DMS53 treated with DMSO at 0.1 percent for 48 hours (cell line): ENCODE measurements around the gene GLRA2.

ENCODE experiments used
- DNase-seq: peaks from one replicate; lab custom pipeline; 2025; ENCODE audit not compliant: unreplicated experiment; lab: John Stamatoyannopoulos, UW

GLRA2 gene

DNA sequence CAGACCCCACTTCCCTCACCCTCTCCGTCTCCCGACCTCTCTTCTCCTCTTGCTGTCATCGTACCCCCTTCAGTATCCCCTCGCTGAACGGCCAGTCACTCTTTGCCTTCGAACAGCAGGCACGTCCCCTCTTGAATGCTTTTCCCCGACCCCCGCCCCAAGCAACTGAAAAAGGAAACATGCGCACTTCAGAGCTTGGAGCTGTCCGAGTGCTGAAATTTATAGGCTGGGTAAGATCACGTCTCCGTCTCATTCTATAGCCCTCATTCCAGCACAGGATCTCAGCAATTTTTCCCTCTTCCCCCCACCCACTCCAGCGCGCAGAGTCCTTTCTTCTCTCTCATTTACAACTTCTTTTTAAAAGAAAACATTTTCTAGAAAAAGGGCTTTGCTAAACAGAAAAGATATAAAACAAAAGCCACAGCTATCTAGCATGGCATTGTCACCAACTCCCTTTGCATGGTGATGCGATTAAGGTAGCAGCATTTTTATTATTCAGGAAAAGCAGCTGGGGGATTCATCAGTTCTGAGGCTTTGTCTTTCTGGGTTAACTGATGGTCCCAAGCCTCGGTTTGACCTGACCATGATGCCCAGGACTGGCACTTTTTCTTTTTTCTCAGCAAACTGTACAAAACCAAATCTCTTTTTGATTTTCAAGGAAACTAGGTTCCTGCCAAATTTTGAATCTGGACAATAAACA is at the start of gene GLRA2:
GLRA2 (plus strand) TSS at position 247 of the 700 bp plus-strand sequence. CDS start 522 bp downstream, outside the sequence.
- peak; percentile 0 for DNase-seq

DNA sequence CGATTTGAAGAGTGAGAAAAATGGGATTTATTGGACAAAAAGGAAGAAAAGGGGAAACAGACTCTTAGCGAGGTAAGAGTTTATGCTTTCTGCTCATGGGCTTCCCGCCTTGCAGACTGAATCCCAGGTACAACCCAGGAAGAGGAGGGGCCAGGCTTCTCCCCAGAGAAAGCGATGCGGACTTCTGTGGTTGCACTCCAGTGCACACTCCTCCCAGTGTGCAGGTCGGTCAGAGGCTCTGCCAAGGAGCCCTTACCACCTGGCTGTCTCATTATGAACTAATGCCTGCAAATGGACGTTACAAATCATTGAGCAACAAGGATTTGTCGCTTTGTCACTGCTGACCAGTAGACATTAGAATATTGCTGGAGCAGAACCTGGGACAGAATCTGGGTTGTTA is 39.9 kb upstream of the GLRA2 start:
- DNase-seq = no peak

DNA sequence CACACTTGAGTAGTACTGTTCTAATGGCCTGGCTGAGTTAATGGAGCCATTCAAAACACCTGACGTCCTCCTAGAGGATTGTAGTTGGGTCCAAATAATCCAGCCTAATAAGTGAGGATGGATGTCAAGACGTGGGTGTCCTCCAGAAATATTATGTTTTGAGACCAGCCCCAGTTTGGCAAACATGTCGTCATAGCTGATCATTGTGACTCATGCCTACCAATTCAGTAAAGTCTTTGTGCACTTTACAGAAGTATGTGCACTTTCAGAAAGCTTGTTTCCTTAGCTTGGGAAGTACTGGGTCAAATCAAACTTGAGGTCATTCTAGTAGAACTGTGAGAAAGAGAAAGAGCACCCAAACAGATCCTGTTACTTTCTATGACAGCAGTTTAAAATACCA is 37.6 kb upstream of the GLRA2 start:
- no peak for DNase-seq

DNA sequence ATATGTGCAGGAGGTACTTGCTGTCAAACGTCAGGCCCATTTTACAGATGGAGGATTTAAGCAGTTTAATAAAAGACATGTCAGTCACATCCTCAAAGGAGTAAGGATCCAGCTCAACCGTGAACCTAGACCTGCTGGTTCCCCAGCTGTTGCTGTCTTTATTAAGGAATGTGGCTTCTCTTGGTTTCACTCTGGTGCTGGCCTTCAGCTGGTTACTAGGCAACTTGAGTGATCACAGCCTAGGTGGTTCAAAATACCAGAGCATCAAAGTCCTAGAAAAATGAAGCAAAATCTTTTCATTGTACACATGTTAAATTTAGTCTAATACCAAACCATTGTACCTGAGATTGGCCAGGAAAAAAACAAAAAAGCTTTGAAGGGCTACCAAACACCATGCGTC is 32.7 kb upstream of the GLRA2 start:
- DNase-seq = no peak

DNA sequence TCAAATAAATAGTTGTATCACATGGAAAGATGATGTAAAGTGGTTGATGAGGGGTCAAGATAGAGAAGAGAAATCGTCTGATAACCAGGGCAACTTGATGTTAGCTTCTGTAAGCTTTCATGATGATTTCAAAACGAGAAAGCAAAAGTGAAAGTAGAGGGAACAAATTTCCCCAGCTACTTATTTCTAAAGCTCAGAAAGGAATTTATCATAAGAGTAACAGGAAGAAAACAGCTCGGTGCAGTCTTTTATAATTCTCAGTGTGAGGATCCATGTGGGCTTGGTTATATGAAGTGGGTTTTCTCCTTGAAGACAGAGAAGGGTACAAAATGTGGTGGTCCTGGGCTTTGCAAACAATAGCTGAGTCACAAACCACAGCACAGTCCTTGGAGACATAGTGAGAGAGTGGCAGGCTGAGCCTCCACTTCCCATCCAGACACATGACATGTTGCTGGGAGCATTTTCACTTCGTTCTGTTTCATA is 32.1 kb upstream of the GLRA2 start:
- DNase-seq = no peak

DNA sequence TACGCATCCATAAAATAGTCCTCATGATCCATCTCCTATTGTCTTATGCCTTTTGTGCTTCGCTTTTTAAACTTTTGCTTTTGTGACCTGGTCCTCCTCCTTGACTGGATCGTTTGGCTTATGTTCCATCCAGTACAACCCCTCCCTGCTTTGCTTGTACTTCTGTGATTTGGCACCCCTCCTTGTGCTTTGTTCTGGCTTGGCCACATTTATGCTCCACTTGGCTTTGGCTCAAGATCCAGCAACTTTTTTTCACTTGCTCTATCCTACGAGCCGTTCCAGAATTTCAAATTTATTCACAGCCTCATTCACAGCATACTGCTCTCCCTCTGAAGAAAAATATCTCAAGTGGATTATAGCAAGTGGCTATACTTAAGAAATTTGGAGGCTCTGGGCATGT is 28.0 kb upstream of the GLRA2 start:
- no peak for DNase-seq

DNA sequence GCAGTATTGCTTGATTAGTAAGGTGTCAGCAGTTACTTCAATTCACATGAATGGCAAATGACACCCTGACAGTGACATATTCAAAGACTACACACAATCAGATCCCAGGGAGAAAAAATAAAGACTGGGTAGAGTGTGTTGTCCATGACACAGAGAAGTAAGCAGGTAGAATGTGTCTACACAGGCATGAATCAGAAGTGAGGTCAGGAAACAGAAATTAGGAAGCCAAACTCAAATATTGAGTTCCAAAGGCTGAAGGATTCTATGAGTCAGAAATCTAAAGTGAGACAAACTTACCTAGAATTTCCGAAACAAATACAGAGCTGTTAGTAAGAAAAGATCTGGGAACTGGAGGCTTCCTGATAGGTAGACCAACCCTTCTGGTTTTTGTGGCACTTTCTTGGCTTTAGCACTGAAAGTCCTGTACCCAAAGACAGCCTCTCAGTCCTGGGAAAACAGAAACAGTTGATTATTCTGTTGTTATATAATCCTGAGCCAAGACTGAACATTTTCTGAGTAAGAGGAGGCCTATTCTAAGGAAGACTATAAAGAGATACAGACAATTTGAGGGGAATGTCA is 24.3 kb upstream of the GLRA2 start:
- no peak for DNase-seq

DNA sequence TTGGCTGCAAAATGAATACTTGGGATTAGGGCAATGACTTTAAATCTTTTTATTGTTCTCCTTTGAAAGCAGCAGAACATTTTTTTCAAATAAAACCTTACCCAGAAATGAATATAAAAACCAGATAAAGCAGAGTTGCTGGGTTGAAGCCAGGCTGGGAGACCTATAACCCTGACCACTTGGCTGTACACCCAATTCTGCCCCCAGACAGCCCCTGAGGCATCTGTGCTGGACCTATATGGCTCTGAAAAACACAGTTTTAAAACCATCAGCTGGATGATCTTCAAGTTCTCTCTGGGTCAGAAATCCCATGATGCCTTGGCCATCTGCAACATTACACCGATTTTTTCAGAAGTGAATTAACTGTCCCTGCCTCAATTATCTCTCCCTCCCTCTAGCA is 23.7 kb upstream of the GLRA2 start:
- DNase-seq = no peak

DNA sequence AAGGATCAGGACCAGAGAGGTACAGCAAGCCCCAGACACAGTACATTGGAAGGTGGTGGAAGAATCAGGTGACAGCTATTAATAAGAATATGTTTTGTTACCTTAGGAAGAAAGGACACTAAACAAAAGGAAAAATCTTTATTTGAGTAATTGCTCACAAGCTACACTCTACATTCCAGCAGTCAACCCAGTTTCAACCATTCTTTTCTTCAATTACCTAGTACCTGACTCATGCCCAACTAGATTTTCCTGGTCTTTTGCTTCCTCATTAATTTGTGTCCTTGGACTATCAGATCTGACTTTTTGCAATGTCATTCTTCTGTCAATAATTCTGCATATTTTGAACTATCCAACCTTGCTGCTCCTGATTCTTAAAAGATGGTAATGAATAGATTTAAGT is 22.5 kb upstream of the GLRA2 start:
- no peak for DNase-seq

DNA sequence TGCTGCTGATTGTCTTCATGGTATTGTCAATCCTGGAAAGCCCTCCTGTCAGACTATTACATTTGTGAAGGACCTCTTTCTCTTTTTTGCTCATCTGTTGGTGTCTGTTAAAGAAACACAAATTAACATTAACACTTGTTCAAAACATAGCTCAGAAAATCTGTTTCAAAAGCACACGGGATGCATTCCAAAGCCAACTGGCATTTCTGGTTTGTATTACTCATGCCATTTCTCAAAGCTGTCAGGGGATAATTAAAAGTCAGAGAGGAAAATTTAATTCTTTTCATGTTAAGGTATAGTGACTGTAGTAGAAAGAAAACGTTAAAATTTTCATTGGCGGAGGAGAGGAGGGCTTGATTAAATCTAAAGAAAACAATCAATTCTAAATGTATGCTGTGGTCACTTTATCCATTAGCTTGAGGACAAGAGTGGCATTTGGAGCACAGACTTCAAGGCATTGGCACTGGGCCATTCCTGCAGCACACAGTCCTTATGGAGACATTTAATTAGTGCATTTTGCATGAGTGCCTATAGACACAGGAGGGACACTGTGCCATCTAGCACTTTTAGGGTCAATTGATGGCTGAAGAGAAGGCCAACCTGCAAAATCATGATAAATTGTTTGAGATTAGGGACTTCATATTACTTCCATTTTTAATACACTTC is 21.2 kb upstream of the GLRA2 start:
- no peak for DNase-seq

DNA sequence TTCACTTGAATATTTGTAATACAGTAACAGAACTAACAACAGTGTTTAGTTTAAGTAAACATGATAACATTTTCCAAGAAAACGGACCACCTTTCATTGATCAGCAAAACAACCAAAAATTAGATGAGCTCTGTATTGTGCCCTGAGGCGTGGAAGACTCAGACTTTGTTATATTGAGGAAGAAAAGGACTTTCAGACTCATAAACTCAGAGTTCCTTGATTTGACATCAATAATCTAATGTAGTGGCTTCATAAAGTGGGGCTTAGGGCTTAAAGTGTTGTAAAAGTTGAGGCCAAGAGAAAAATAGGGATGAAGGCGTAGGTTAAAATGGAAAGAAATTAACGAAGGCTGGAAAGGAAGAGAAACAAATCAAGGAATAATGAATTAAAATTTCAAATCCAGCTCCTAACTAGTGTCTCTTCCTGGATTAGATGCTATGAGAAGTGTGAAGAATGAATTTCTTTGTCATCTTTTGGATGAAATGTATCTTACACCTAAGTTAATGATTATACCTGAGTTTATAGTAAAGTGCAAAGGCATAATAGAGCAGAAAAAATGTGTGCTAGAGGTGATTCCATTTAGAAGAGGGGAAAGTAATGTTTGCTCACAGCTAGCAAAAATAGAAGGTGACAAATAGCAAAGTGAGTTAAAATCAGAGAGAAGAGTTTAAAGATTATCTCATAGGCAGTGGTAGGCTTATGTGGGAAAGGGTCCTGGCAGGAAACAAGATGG is 19.8 kb upstream of the GLRA2 start:
- DNase-seq = no peak

DNA sequence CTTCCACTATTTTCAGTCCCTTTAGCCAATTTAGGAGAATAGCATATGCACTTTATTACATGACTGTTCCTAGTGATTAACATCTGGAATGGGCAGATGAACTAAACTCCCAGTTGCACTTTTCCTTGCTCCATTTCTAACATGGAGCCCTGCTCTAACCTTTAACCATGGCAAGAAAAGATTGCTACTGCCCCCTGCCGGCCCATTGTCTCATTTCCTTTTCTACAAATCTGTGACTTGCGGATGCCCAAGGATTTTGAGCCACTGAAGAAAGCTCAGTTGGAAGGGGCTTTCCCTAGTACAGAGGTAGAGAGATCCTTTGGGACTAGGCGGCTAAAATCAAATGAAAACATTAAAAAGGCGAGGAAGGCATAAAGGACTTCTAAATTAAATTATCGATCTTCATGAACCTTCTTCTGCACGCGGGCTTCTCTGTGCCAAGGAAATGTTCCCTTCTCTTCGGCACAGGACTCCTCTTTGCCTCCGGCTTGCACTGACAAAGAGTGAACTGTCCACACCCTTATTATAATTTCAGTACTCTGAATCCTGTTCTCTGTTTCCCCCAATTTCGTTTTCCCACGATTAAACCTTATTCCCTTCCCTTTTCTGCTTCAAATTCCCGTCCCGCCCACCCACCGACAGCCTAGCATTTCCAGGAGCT is 577 bp upstream of the GLRA2 start:
- peak; percentile 16 for DNase-seq

DNA sequence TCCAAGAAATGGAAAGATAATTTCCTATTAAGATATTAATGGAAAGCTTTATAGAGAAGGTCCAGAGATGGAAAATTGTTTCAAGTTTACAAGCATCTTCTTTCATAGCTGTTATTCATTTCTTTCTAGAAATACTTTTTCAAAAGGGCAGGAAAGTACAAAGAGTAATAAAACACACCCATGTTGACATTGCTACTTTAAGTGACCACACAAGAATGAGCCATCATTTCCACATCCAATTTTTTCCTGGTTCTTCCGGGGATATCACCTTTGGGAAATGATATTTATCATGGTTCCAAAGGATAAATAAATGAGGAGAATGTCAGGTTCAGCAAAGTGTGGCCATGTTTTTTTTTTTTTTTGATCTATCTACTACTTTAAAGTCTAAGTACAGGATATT is 4.5 kb downstream of the GLRA2 start:
- no peak for DNase-seq

DNA sequence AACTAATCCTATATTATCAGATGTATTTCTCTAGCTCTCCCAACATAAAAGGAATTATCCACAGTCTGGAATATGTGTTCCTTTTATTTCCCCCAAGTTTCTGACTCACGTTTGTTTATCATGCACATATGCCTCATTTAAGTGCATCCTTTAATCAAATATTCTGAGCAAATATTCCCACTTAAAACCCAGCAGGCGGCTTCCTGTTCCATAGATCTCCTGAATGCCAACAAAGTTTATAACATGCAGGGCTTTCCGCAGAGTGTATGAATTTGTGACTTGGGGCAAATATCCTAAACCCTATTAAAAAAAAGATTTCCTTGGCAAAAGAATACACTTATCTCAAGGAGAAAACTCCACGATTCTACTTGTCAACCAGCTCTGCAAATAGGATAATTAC is 16.9 kb downstream of the GLRA2 start:
- peak; percentile 32 for DNase-seq

DNA sequence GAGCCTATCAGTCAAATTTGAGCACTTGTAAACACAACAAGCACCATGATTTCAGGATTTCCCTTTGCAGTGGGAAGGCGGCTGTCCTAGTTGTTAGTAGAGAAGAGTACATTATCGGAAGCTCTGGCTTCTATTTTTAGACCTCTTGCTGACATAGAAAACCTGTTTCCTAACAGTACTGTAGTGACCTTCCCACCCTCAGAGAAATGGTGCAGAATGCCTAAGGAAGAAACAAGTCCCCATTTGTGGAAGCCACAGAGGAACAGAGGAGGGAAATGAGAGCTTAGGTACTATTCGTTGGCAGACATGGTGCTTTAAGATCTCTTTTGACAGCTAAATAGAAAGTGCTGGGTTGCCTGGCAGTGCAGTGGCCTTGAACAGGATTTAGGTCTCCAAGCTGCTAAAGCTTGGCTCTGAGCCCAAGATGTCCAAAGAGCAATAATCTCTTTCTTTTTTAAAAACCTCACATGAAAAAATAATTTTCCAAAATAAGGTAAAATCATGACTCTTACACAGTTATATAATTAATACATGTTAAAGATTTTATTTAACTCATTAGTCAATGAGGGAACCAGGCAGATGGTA is 24.9 kb downstream of the GLRA2 start:
- DNase-seq = no peak

DNA sequence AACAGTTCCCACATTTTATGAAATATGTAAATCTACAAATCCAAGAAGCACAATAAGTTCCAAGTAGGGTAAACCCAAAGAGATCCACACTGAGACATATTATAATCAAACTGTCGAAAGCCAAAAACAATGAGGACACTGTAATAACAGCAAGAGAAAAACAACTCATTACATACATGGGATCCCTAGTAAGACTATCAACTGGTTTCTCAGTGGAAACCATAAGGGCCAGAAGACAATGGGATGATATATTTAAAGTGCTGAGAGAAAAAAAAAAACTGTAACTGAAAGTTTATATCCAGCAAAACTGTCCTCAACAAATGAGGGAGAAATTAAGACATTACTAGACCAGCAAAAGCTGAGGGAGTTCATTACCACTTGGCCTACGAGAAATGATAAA is 34.7 kb downstream of the GLRA2 start:
- no peak for DNase-seq

DNA sequence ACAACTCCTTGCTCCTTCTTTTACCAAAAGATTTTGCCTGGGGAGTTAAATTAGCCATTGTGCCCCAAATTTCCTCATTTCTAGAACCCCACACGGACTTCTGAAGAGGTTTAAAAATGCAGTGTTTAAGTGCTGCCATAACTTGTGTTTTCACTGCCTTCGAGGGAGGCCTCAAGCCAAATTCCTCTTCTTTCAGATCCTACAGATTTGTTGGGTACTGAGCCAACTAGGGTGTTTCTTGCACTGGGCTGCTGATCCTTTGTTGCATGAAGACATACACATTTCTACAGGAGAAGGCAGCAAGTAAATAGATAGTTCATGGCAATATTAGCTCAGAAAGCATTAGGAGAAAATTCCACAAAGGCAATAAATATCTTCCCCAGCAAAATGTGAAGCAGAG is 43.8 kb downstream of the GLRA2 start:
- no peak for DNase-seq

DNA sequence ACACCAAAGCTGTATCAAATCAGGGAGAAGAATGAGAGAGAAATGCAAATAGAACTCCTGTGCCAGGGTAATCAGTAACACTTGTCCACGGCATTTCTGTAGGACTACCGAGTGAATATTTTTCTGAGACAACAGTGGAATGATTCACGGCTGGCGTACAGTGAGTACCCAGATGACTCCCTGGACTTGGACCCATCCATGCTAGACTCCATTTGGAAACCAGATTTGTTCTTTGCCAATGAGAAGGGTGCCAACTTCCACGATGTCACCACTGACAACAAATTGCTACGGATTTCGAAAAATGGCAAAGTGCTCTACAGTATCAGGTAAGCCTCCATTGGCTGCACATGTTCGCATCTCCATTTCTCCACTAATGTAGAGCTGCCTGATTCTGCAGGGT is 51.7 kb downstream of the GLRA2 start:
- DNase-seq = no peak

DNA sequence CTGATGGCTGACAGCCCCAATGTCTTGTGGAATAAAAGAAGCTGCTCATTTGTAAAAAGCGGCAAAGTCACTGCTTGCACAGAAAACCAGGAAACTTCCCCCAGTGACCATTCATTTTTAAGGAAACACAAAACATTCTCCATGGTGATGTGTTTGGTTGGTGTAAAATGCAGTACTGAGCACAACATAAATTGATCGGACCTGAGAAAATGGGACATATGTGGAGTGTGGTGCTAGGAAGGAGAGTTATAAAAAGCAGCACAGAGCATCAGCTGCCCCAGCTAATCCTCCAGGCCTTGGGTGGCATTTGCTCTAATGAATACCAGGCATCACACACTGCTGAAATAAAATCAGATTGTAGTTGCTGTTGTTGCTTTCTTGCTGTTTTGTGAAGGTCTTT is 55.2 kb downstream of the GLRA2 start:
- no peak for DNase-seq

DNA sequence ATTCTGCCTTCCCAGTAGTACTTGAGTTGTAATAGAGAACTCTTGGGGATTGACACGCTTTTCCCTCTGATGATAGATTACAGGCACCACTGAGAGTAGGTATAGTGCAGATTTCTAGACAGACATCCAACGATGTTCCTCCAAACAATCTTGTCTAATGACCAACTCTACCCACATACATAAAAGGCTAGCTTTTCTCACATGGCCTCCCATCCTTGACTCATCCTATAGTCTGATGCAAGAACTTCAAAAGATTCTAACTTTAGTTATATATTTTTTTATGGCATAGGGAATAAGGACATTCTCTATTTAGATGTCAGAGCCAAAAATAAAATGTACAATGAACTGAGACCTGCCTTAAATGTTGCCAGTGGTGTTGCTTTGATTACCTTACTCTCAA is 60.9 kb downstream of the GLRA2 start:
- DNase-seq = no peak
